A549 (cell line): ENCODE data around the gene MAGI2.

ENCODE experiments used
- CTCF ChIP-seq: fragments of >200 bp; sonication (Bioruptor Twin); formaldehyde crosslinking; IDR thresholded peaks from 3 replicates; pipeline ENCODE4 v1.5.1; 2016
- KDM5A ChIP-seq: fragments of 200-600 bp; sonication (generic); IDR thresholded peaks from 2 replicates; pipeline ENCODE4 v1.6.1; 2016; ENCODE audit warnings: antibody characterized with exemption, mild to moderate bottlenecking
- POLR2A ChIP-seq: IDR thresholded peaks from 2 replicates; pipeline ENCODE4 v1.6.1; 2012; ENCODE audit warnings: mild to moderate bottlenecking, low read length
- RFX5 ChIP-seq: fragments of 450-650 bp; IDR thresholded peaks from 2 replicates; pipeline ENCODE4 v1.7.1; 2014; ENCODE audit warnings: antibody characterized with exemption, mild to moderate bottlenecking, moderate library complexity
- TF ChIP-seq, protein P1 (sequence below): fragments of 250-450 bp; sonication (Bioruptor Pico); IDR thresholded peaks from 2 replicates; pipeline ENCODE4 v1.5.0; 2021; ENCODE audit warnings: mild to moderate bottlenecking, moderate library complexity, borderline replicate concordance
- TF ChIP-seq, protein P2 (sequence below): fragments of 450-650 bp; IDR thresholded peaks from 2 replicates; pipeline ENCODE4 v1.6.1; 2014; ENCODE audit warnings: antibody characterized with exemption

GRCh38 chr7:77980087-77980713 is 1473.3 kb downstream of the MAGI2 start:
- TF ChIP-seq RFX5: no peak
- TF ChIP-seq, protein P1, sequence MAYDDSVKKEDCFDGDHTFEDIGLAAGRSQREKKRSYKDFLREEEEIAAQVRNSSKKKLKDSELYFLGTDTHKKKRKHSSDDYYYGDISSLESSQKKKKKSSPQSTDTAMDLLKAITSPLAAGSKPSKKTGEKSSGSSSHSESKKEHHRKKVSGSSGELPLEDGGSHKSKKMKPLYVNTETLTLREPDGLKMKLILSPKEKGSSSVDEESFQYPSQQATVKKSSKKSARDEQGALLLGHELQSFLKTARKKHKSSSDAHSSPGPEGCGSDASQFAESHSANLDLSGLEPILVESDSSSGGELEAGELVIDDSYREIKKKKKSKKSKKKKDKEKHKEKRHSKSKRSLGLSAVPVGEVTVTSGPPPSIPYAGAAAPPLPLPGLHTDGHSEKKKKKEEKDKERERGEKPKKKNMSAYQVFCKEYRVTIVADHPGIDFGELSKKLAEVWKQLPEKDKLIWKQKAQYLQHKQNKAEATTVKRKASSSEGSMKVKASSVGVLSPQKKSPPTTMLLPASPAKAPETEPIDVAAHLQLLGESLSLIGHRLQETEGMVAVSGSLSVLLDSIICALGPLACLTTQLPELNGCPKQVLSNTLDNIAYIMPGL (CRISPR knock-in tag): no peak
- TF ChIP-seq POLR2A: no peak
- no peak for TF ChIP-seq KDM5A
- TF ChIP-seq CTCF: no peak
- TF ChIP-seq, protein P2, sequence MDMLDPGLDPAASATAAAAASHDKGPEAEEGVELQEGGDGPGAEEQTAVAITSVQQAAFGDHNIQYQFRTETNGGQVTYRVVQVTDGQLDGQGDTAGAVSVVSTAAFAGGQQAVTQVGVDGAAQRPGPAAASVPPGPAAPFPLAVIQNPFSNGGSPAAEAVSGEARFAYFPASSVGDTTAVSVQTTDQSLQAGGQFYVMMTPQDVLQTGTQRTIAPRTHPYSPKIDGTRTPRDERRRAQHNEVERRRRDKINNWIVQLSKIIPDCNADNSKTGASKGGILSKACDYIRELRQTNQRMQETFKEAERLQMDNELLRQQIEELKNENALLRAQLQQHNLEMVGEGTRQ: no peak
